ENCODE data around the gene ITGA3.

DNA sequence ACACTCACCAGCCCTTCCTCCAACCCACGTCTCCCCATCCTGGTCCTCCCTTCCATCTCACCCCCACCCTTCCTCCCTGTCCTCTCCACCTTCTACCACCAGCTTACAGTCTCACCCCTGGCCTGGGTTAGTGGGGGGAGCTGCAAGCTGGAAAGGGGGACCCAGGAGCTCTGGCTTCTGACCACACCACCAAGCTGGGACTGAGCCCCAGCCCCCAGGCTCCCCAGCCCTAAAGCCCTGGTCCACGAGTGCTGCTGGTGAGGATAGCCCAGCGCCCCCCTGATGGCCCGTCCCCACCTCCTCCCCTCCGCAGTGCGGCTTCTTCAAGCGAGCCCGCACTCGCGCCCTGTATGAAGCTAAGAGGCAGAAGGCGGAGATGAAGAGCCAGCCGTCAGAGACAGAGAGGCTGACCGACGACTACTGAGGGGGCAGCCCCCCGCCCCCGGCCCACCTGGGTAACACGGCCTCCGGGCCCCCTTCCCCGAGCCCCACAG is 32.0 kb downstream of the ITGA3 start:
- no peak for TF ChIP-seq EZH2 (IDR thresholded peaks at IDR 0.05; ENCODE audit: borderline replicate concordance, low read length)
- TF ChIP-seq, protein P1, sequence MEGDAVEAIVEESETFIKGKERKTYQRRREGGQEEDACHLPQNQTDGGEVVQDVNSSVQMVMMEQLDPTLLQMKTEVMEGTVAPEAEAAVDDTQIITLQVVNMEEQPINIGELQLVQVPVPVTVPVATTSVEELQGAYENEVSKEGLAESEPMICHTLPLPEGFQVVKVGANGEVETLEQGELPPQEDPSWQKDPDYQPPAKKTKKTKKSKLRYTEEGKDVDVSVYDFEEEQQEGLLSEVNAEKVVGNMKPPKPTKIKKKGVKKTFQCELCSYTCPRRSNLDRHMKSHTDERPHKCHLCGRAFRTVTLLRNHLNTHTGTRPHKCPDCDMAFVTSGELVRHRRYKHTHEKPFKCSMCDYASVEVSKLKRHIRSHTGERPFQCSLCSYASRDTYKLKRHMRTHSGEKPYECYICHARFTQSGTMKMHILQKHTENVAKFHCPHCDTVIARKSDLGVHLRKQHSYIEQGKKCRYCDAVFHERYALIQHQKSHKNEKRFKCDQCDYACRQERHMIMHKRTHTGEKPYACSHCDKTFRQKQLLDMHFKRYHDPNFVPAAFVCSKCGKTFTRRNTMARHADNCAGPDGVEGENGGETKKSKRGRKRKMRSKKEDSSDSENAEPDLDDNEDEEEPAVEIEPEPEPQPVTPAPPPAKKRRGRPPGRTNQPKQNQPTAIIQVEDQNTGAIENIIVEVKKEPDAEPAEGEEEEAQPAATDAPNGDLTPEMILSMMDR (conservative IDR thresholded peaks at IDR 0.05 in 1 of 2, IDR thresholded peaks at IDR 0.05 in 1 of 2; ENCODE audit: extremely low read depth in 1 of 2, insufficient read depth in 1 of 2, low read depth in 1 of 2, low read length in 2 of 2), result no peak

All from mammary epithelial cell (primary cell).